Measurements from ENCODE around the gene COL4A2. TPM values are rescaled to one million over a fixed set of nuclear protein-coding genes. Genes with fewer than 3 reads are reported as not detected.

COL4A2 gene
- total RNA-seq, 4 donors from 2014 or later: 97.6 to 193 (median 131) TPM

DNA sequence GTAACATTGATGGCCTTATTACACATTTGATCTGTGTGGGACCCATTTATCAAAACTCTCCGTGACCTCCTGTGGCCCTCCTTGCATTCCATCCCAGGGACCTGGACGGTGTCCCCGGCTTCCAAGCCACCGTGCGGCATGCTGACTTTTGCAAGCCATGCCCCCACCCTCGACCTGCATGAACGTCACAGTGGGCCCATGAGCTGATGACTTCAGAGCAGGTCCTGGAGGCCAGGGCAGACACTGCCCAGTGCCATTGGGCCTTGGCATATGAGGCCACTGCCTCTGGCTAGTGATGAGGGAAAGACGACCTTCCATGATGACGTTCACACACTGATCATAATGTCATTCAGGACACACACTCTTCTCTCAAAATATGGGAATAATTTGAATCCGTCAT, 191.7 kb downstream of the COL4A2 start:
- no peaks in the 10 kb centered on the region for H3K27me3 ChIP-seq
- intact Hi-C loops (cut with DNase I): no loop called here
- no peak for DNase-seq
- no peak overlapping the region for H3K4me3 ChIP-seq (replicated peaks in 1 of 3)
- WGBS, 2 donors: 95 to 97% methylated on average over 10 of the region's 10 CpGs
- TF ChIP-seq POLR2A (IDR thresholded peaks at IDR 0.05): no peak
- TF ChIP-seq, protein P1, sequence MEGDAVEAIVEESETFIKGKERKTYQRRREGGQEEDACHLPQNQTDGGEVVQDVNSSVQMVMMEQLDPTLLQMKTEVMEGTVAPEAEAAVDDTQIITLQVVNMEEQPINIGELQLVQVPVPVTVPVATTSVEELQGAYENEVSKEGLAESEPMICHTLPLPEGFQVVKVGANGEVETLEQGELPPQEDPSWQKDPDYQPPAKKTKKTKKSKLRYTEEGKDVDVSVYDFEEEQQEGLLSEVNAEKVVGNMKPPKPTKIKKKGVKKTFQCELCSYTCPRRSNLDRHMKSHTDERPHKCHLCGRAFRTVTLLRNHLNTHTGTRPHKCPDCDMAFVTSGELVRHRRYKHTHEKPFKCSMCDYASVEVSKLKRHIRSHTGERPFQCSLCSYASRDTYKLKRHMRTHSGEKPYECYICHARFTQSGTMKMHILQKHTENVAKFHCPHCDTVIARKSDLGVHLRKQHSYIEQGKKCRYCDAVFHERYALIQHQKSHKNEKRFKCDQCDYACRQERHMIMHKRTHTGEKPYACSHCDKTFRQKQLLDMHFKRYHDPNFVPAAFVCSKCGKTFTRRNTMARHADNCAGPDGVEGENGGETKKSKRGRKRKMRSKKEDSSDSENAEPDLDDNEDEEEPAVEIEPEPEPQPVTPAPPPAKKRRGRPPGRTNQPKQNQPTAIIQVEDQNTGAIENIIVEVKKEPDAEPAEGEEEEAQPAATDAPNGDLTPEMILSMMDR (IDR thresholded peaks at IDR 0.05): no peak
- H3K27ac ChIP-seq: no peak overlapping the region
- no peaks in the 10 kb centered on the region for H3K9me3 ChIP-seq
- peaks cover 55 to 59% of the 10 kb centered on the region in 2 donors for H3K36me3 ChIP-seq
- H3K4me1 ChIP-seq: no peaks in the 10 kb centered on the region

DNA sequence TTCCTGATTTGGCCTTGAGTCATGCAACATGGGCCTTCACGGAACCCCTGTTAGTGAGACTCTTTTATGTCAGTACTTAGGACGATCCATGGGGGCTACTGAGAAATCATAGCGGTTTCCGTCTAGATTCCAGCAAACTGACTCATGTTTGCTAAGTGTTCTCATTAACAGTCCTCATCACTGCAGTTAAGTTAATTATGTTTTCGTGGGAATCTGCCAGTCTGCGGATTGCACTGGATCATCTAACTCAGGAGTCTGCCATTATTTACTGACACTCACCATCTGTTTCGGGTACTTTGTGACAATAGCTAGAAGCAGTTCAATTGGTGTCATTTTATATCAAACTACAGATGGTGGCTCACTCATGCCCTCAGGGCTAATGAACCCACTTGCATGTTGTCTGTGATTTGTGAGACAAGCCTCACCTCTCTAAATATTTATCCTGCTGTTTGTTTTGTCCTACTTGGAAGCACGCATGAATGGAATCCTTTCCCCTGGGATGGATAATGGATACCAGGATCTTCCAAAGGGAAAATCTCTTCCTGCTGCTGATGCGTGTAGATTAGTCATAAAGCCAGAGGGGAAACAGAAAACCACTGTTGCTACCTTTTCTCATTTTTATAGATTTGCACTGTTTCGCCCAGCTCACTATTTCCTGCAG, 192.7 kb downstream of the COL4A2 start:
- Histone ChIP-seq H3K27me3 (no peaks in the 10 kb centered on the region), H3K27ac (no peak overlapping the region), H3K4me1 (no peaks in the 10 kb centered on the region), H3K4me3 (replicated peaks in 1 of 3) (no peak overlapping the region), H3K9me3 (no peaks in the 10 kb centered on the region), H3K36me3 (peaks cover 64 to 65% of the 10 kb centered on the region in 2 donors)
- WGBS, 2 donors: 82 to 89% methylated on average over 10 of the region's 10 CpGs
- no peak for DNase-seq
- no peak for TF ChIP-seq POLR2A (IDR thresholded peaks at IDR 0.05)
- TF ChIP-seq, protein P1 (IDR thresholded peaks at IDR 0.05): no peak
- intact Hi-C loops (cut with DNase I): loop anchor here (10.0 kb wide), 1 partner anchor 65 kb away; the partner anchor contains the start of gene RAB20

DNA sequence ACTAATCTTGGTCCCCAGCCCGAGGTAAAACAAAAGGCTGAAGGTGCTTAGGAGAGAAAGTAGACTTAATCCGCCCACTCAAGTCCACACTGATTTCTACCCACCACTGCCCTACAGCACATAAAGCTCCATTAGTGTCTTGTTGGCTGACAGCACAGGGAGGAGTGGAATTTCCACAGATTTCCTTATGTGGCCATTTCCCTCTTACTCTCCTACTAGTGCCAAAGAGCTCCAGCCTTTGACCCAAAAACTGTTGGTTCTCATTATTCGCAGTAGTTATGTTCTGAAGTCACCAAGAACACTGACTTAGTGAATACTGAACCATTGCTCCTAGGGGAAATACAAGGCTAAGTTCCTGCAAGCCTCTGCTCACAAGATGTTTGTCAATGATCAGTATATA, 193.3 kb downstream of the COL4A2 start:
- peaks cover 61 to 63% of the 10 kb centered on the region in 2 donors for H3K36me3 ChIP-seq

DNA sequence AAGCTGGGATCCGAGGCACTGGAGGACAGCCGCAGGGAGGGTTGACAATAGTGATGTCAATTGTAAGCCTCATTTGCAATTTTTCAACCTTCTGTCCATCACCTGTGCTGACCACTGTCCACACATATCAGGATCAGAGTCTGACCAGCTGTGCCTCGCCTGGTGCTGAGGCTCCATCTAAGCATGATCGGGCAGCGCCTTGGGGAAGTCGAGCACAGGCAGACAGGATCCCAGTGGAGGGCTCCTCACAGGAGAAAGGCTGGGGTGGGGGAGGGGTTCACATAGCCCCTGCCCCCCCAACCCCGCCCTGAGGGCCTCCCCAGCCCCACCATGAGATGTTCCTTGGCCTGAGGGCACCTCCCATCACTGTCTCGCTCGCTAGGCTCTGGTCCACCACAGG, 194.1 kb downstream of the COL4A2 start:
- Histone ChIP-seq H3K27me3 (no peaks in the 10 kb centered on the region), H3K27ac (no peak overlapping the region), H3K4me1 (peaks cover 5 to 6% of the 10 kb centered on the region in 2 donors), H3K9me3 (no peaks in the 10 kb centered on the region), H3K4me3 (replicated peaks in 1 of 3) (no peak overlapping the region), H3K36me3 (peaks cover 53 to 57% of the 10 kb centered on the region in 2 donors)
- intact Hi-C loops (cut with DNase I): loop anchor here (10.0 kb wide), 1 partner anchor 64 kb away; the partner anchor contains the start of gene RAB20
- WGBS, 2 donors: 93 to 99% methylated on average over 9 of the region's 9 CpGs
- TF ChIP-seq, protein P1 (IDR thresholded peaks at IDR 0.05): no peak
- no peak for TF ChIP-seq POLR2A (IDR thresholded peaks at IDR 0.05)
- DNase-seq: no peak

More for the DNA sequence above, 193.3 kb downstream of the COL4A2 start:
- no peaks in the 10 kb centered on the region for H3K27me3 ChIP-seq
- no peak for DNase-seq
- intact Hi-C loops (cut with DNase I): loop anchor here (10.0 kb wide), 1 partner anchor 64 kb away; the partner anchor contains the start of gene RAB20
- no peaks in the 10 kb centered on the region for H3K9me3 ChIP-seq
- no peaks in the 10 kb centered on the region for H3K4me1 ChIP-seq
- WGBS, 2 donors: 86 to 88% methylated on average over 3 of the region's 3 CpGs
- no peak overlapping the region for H3K4me3 ChIP-seq (replicated peaks in 1 of 3)
- no peak overlapping the region for H3K27ac ChIP-seq
- no peak for TF ChIP-seq POLR2A (IDR thresholded peaks at IDR 0.05)
- TF ChIP-seq, protein P1 (IDR thresholded peaks at IDR 0.05): no peak
